T-cell (primary cell): Measurements from ENCODE around the gene BBC3. TPM values are rescaled to one million over a fixed set of nuclear protein-coding genes. Genes with fewer than 3 reads are reported as not detected.
A peak's percentile ranks its signal among the peaks of the same experiment; 100 is the strongest.

Experiments
- ATAC-seq, 4 experiments: fragments of 200-7000 bp in 3 of 4; fragments of 150-1000 bp in 1 of 4; cut with Tn5 transposase; replicated peaks in 1 of 4; 1 replicate in 3 of 4; 2 replicates in 1 of 4; pipeline ENCODE4 v1.10.0; 2021; ENCODE audit warnings: moderate library complexity in 3 of 4, mild to moderate bottlenecking in 2 of 4, moderate number of reproducible peaks in 1 of 4
- CTCF ChIA-PET, 2 donors: fragments of 300-600 bp; sonication (Branson Sonifier 250); formaldehyde crosslinking; loops; one replicate each; lab custom pipeline; 2022; ENCODE audit warnings: antibody characterized with exemption in 2 of 2; lab: Charles Lee
- POLR2A ChIA-PET, 2 donors: fragments of 300-600 bp; sonication (Branson Sonifier 250); formaldehyde crosslinking; loops; one replicate each; lab custom pipeline; 2022; ENCODE audit warnings: antibody characterized with exemption in 2 of 2; lab: Charles Lee
- DNase-seq, 35 experiments: peaks; one replicate each; pipeline versions ENCODE4 v3.0.0 to v3.0.0-alpha.2; 2013 to 2023
- H3K27ac ChIP-seq: one replicate; pipeline ENCODE4 v1.5.1; 2013; ENCODE audit warnings: low read length
- H3K27me3 ChIP-seq, 2 experiments: replicated peaks in 1 of 2; 1 replicate in 1 of 2; 2 replicates in 1 of 2; pipeline versions ENCODE4 v1.6.1 to v1.7.0; 2013; ENCODE audit warnings: low read length in 1 of 2, mixed read lengths in 1 of 2; ENCODE audit not compliant: control insufficient read depth in 2 of 2, insufficient read depth in 2 of 2; ENCODE audit errors: extremely low read depth in 1 of 2
- H3K36me3 ChIP-seq, 2 donors: 1 replicate in 1 of 2; 2 replicates in 1 of 2; pipeline versions ENCODE4 v1.6.1 to v1.7.0; 2013; ENCODE audit warnings: low read length in 1 of 2; ENCODE audit not compliant: control insufficient read depth in 2 of 2, insufficient read depth in 1 of 2; ENCODE audit errors: extremely low read depth in 1 of 2
- H3K4me1 ChIP-seq, 2 experiments: 1 replicate in 1 of 2; 2 replicates in 1 of 2; pipeline versions ENCODE4 v1.6.1 to v1.7.0; 2013; ENCODE audit warnings: low read length in 2 of 2, mixed read lengths in 1 of 2; ENCODE audit not compliant: insufficient read depth in 2 of 2, control insufficient read depth in 1 of 2; ENCODE audit errors: extremely low read depth in 1 of 2
- H3K4me3 ChIP-seq, 2 donors: 1 replicate in 1 of 2; 2 replicates in 1 of 2; pipeline versions ENCODE4 v1.5.1 to v1.7.0; 2013; ENCODE audit warnings: mild to moderate bottlenecking in 2 of 2, low read length in 1 of 2, moderate library complexity in 1 of 2; ENCODE audit not compliant: control insufficient read depth in 1 of 2; ENCODE audit errors: extremely low read depth in 1 of 2
- H3K9me3 ChIP-seq: 2 replicates; pipeline ENCODE4 v1.7.0; 2013
- H3K27ac Mint-ChIP-seq, 2 donors: one replicate each; pipeline ENCODE4 v1.8.0; 2020 to 2021; ENCODE audit warnings: mild to moderate bottlenecking in 2 of 2, mixed read lengths in 2 of 2
- H3K27me3 Mint-ChIP-seq, 2 donors: one replicate each; pipeline ENCODE4 v1.8.0; 2021 to 2022; ENCODE audit warnings: mixed read lengths in 2 of 2
- H3K36me3 Mint-ChIP-seq: one replicate; pipeline ENCODE4 v1.8.0; 2021; ENCODE audit warnings: mixed read lengths
- H3K4me1 Mint-ChIP-seq, 3 donors: one replicate each; pipeline ENCODE4 v1.8.0; 2020 to 2022; ENCODE audit warnings: mixed read lengths in 3 of 3, mild to moderate bottlenecking in 1 of 3
- H3K4me3 Mint-ChIP-seq, 3 donors: one replicate each; pipeline ENCODE4 v1.8.0; 2020 to 2022; ENCODE audit warnings: mild to moderate bottlenecking in 3 of 3, mixed read lengths in 3 of 3, moderate library complexity in 3 of 3
- H3K9me3 Mint-ChIP-seq, 3 donors: one replicate each; pipeline ENCODE4 v1.8.0; 2020 to 2022; ENCODE audit warnings: mixed read lengths in 3 of 3
- WGBS: methylation state at CpG from one replicate; pipeline ENCODE4 v1.1.5; 2013; ENCODE audit warnings: missing lambda C conversion rate; ENCODE audit not compliant: insufficient coverage; 5-methylcytosine and 5-hydroxymethylcytosine counted together
- total RNA-seq, 35 experiments: library from RNA in 6 of 35; stranded (reverse) in 6 of 35; fragments of 120-200 nt in 1 of 35; gene quantifications; one replicate each; pipeline versions ENCODE4 v1.2.1 to v1.2.4 and lab custom pipeline; 2013 to 2026

Gene BBC3
- total RNA-seq, 5 donors from 2014 or later (not counting 1 experiment from before 2014, with no cell fraction given) = 20.0 to 48.6 (median 39.2) TPM

GRCh38 chr19:47226426-47227351, 4.3 kb downstream of the BBC3 start:
- Histone ChIP-seq H3K4me1 (peaks cover 29 to 49% of the 10 kb centered on the region in 2 experiments), H3K4me3 (peak overlapping the region; percentile 53 to 65), H3K27ac (peak overlapping the region; percentile 88), H3K9me3 (no peaks in the 10 kb centered on the region), H3K36me3 (peaks cover 4 to 5% of the 10 kb centered on the region in 2 donors), H3K27me3 (peaks cover 0 to 2% of the 10 kb centered on the region in 2 experiments)
- ATAC-seq (peak; percentile 4 to 13 (median 8)), DNase-seq (peak in 16 of 35 experiments; percentile 14 to 63 (median 32))
- peak overlapping the region; percentile 77 to 85 for H3K27ac Mint-ChIP-seq
- no peaks in the 10 kb centered on the region for H3K9me3 Mint-ChIP-seq
- peak overlapping the region in 2 of 3 donors; percentile 74 to 77 for H3K4me3 Mint-ChIP-seq
- WGBS = 7% methylated on average over 43 of the region's 56 CpGs
- peaks cover 4% of the 10 kb centered on the region for H3K36me3 Mint-ChIP-seq
- ChIA-PET CTCF (interaction anchor here (0.6 to 3.5 kb wide), 10 partner anchors 16 to 81 kb away, joined by 3 to 38 read pairs (median 6); partner anchors contain the start of genes CCDC9 (in 1 of the 2) and INAFM1 (in 1 of the 2)), POLR2A (interaction anchor here (0.6 to 0.9 kb wide), 2 partner anchors 15 to 17 kb away, joined by 3 to 6 read pairs; no protein-coding TSS in a partner anchor)
- H3K4me1 Mint-ChIP-seq = peaks cover 17 to 20% (median 20%) of the 10 kb centered on the region in 3 donors
- H3K27me3 Mint-ChIP-seq = no peaks in the 10 kb centered on the region

- CTCF ChIA-PET = interaction anchor here (0.6 to 3.5 kb wide), 13 partner anchors 15 to 123 kb away, joined by 3 to 38 read pairs (median 5); partner anchors contain the start of genes CCDC9 (in 1 of the 2) and DHX34 (in 1 of the 2)
- H3K9me3 Mint-ChIP-seq = no peaks in the 10 kb centered on the region
- H3K4me3 Mint-ChIP-seq = peak overlapping the region in 2 of 3 donors; percentile 41 to 74
- no peaks in the 10 kb centered on the region for H3K27me3 Mint-ChIP-seq
- ATAC-seq (peak; percentile 61 to 63 (median 62)), DNase-seq (peak; percentile 68 to 94 (median 82))
- peak overlapping the region in 1 of 2 donors; percentile 53 for H3K4me3 ChIP-seq
- peak overlapping the region; percentile 74 to 92 for H3K27ac Mint-ChIP-seq
- POLR2A ChIA-PET = interaction anchor here (0.5 to 1.1 kb wide), 10 partner anchors 10 to 1768 kb away, joined by 3 to 9 read pairs (median 6); partner anchors contain the start of genes RUVBL2 (in 1 of the 2) and ZC3H4 (in 1 of the 2)
- peaks cover 27 to 44% of the 10 kb centered on the region in 2 experiments for H3K4me1 ChIP-seq
- H3K36me3 ChIP-seq = peaks cover 5 to 11% of the 10 kb centered on the region in 2 donors
- no peaks in the 10 kb centered on the region for H3K9me3 ChIP-seq
- H3K4me1 Mint-ChIP-seq = peaks cover 12 to 16% (median 16%) of the 10 kb centered on the region in 3 donors
- H3K27ac ChIP-seq = peak overlapping the region; percentile 54
- peaks cover 0 to 2% of the 10 kb centered on the region in 2 experiments for H3K27me3 ChIP-seq
- H3K36me3 Mint-ChIP-seq = peaks cover 4% of the 10 kb centered on the region
- WGBS = 2% methylated on average over 59 of the region's 59 CpGs
Measured at GRCh38 chr19:47225746-47226425, 5.1 kb downstream of the BBC3 start.

GRCh38 chr19:47221890-47222289, 9.1 kb downstream of the BBC3 start:
- no peaks in the 10 kb centered on the region for H3K27me3 Mint-ChIP-seq
- DNase-seq (no peak), ATAC-seq (no peak)
- H3K36me3 Mint-ChIP-seq = peaks cover 4% of the 10 kb centered on the region
- H3K27ac Mint-ChIP-seq = no peak overlapping the region
- Histone ChIP-seq H3K27me3 (peaks cover 0 to 2% of the 10 kb centered on the region in 2 experiments), H3K36me3 (peaks cover 5 to 18% of the 10 kb centered on the region in 2 donors), H3K4me1 (peaks cover 3 to 12% of the 10 kb centered on the region in 2 experiments), H3K4me3 (no peak overlapping the region), H3K27ac (no peak overlapping the region), H3K9me3 (no peaks in the 10 kb centered on the region)
- no peaks in the 10 kb centered on the region for H3K9me3 Mint-ChIP-seq
- H3K4me1 Mint-ChIP-seq = peaks cover 6 to 7% (median 7%) of the 10 kb centered on the region in 3 donors
- CTCF ChIA-PET = interaction anchor here in 1 of 2 donors (0.6 to 0.9 kb wide), 2 partner anchors 18 to 63 kb away, joined by 3 to 5 read pairs; no protein-coding TSS in a partner anchor
- POLR2A ChIA-PET = no interaction called here
- 97% methylated on average over 10 of the region's 11 CpGs for WGBS
- no peak overlapping the region for H3K4me3 Mint-ChIP-seq

- DNase-seq (no peak), ATAC-seq (no peak)
- H3K4me1 ChIP-seq = peaks cover 0 to 8% of the 10 kb centered on the region in 2 experiments
- WGBS = 91% methylated on average over 23 of the region's 33 CpGs
- Mint-ChIP-seq H3K4me1 (peaks cover 4 to 6% (median 4%) of the 10 kb centered on the region in 3 donors), H3K27me3 (no peaks in the 10 kb centered on the region), H3K36me3 (peaks cover 4% of the 10 kb centered on the region), H3K27ac (no peak overlapping the region), H3K4me3 (no peak overlapping the region), H3K9me3 (no peaks in the 10 kb centered on the region)
- ChIA-PET POLR2A (no interaction called here), CTCF (no interaction called here)
- H3K9me3 ChIP-seq = no peaks in the 10 kb centered on the region
- H3K36me3 ChIP-seq = peaks cover 5 to 18% of the 10 kb centered on the region in 2 donors
- no peak overlapping the region for H3K27ac ChIP-seq
- H3K27me3 ChIP-seq = no peaks in the 10 kb centered on the region
- H3K4me3 ChIP-seq = no peak overlapping the region
Measured at GRCh38 chr19:47221080-47221841, 9.7 kb downstream of the BBC3 start.

- 80% methylated on average over 1 of the region's 5 CpGs for WGBS
- peaks cover 0 to 7% of the 10 kb centered on the region in 2 experiments for H3K4me1 ChIP-seq
- H3K36me3 Mint-ChIP-seq = peaks cover 3% of the 10 kb centered on the region
- H3K9me3 Mint-ChIP-seq = no peaks in the 10 kb centered on the region
- H3K9me3 ChIP-seq = no peaks in the 10 kb centered on the region
- ChIA-PET CTCF (interaction anchor here in 1 of 2 donors (0.6 kb wide), 1 partner anchor 22 kb away, joined by 3 read pairs; no protein-coding TSS in a partner anchor), POLR2A (interaction anchor here in 1 of 2 donors (0.7 kb wide), 1 partner anchor 10 kb away, joined by 7 read pairs; no protein-coding TSS in a partner anchor)
- no peak overlapping the region for H3K27ac ChIP-seq
- no peak overlapping the region for H3K4me3 ChIP-seq
- H3K27me3 ChIP-seq = no peaks in the 10 kb centered on the region
- DNase-seq (no peak), ATAC-seq (no peak)
- H3K36me3 ChIP-seq = peaks cover 0 to 3% of the 10 kb centered on the region in 2 donors
- H3K27me3 Mint-ChIP-seq = no peaks in the 10 kb centered on the region
- peak overlapping the region in 1 of 2 donors; percentile 53 for H3K27ac Mint-ChIP-seq
- H3K4me3 Mint-ChIP-seq = no peak overlapping the region
- peaks cover 6 to 7% (median 7%) of the 10 kb centered on the region in 3 donors for H3K4me1 Mint-ChIP-seq
Measured at GRCh38 chr19:47215581-47215980, 15.4 kb downstream of the BBC3 start.
